Peyer's patch (tissue), 4 donors: ENCODE results near the gene DIAPH2.

ENCODE experiments used
- CTCF ChIP-seq, 6 experiments: fragments of 450-650 bp in 4 of 6; fragments of 200-600 bp in 2 of 6; sonication (generic) in 1 of 6; IDR thresholded peaks; one replicate each; pipeline ENCODE4 v1.5.1; 2017 to 2019; ENCODE audit warnings: antibody characterized with exemption in 6 of 6, mild to moderate bottlenecking in 3 of 6, moderate library complexity in 1 of 6
- POLR2A ChIP-seq, 2 donors: fragments of 450-650 bp; IDR thresholded peaks; one replicate each; pipeline ENCODE4 v1.5.1; 2017; ENCODE audit warnings: antibody characterized with exemption in 2 of 2, mild to moderate bottlenecking in 2 of 2, moderate library complexity in 2 of 2

DNA sequence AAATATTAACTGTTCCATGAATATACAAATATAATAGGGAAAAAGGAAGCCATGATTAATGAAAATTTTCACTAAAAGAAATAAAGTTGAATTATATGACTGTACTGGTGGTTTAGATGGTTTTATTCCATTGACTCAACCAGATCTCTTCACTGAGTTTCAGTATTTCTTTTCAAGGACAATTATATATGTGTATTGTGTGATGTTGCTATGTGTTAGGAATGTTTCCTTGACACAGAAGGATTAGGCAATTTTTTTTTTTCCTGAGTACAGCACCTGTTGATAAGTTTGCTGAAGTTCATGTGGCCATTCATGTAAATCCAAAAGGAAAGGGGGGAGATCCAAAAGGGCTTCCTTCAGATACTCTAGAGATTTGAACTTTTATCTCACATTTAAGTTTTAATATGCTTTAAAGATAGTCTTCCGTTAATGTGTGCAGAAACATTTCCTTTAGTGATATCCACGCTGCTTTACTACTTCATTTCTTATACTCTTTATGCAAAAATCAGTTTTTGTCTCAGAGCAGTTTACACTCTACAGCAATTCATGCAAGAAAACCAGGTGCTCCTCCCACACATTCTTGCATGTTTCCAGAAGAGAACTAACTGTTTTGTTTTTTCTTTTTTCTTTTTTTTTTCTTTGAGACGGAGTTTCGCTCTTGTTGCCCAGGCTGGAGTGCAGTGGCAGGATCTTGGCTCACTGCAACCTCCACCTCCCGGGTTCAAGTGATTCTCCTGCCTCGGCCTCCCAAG, 448.2 kb downstream of the DIAPH2 start:
- TF ChIP-seq CTCF (IDR thresholded peaks at IDR 0.05) (no peak), POLR2A (IDR thresholded peaks at IDR 0.05) (no peak)
